Smooth muscle cell (in vitro differentiated cells): Measurements from ENCODE around the gene CYGB. TPM values are rescaled to one million over a fixed set of nuclear protein-coding genes. Genes with fewer than 3 reads are reported as not detected.
"Not testable (repeated sequence)": the region's sequence is repeated elsewhere in the genome, so short reads cannot be mapped to it uniquely, and the experiment has no call there.

ENCODE experiments used
- DNase-seq: peaks from one replicate; lab custom pipeline; 2025; ENCODE audit not compliant: unreplicated experiment; lab: John Stamatoyannopoulos, UW
- H2AFZ ChIP-seq: fragments of 200-600 bp; sonication (generic); 2 replicates; pipeline ENCODE4 v1.6.0; 2016; ENCODE audit warnings: antibody characterized with exemption, low read depth, mild to moderate bottlenecking
- H3F3A ChIP-seq: fragments of 200-600 bp; sonication (generic); 2 replicates; pipeline ENCODE4 v1.6.0; 2017; ENCODE audit warnings: antibody characterized with exemption, low read depth
- H3K27ac ChIP-seq: fragments of 200-600 bp; sonication (generic); 2 replicates; pipeline ENCODE4 v1.5.1; 2016; ENCODE audit warnings: low read depth, mild to moderate bottlenecking
- H3K27me3 ChIP-seq: fragments of 200-600 bp; sonication (generic); 2 replicates; pipeline ENCODE4 v1.6.1; 2016; ENCODE audit warnings: low read depth, mild to moderate bottlenecking
- H3K36me3 ChIP-seq: fragments of 200-600 bp; sonication (generic); 2 replicates; pipeline ENCODE4 v1.5.1; 2016; ENCODE audit warnings: low read depth
- H3K4me1 ChIP-seq: fragments of 200-600 bp; sonication (generic); 2 replicates; pipeline ENCODE4 v1.5.1; 2016; ENCODE audit warnings: low read depth
- H3K4me2 ChIP-seq: fragments of 200-600 bp; sonication (generic); 2 replicates; pipeline ENCODE4 v1.6.0; 2016; ENCODE audit warnings: mild to moderate bottlenecking
- H3K4me3 ChIP-seq: fragments of 200-600 bp; sonication (generic); 2 replicates; pipeline ENCODE4 v1.5.1; 2016; ENCODE audit warnings: mild to moderate bottlenecking
- H3K79me2 ChIP-seq: fragments of 200-600 bp; sonication (generic); 2 replicates; pipeline ENCODE4 v1.6.0; 2016; ENCODE audit warnings: low read depth, mild to moderate bottlenecking
- H3K9ac ChIP-seq: fragments of 200-600 bp; sonication (generic); 2 replicates; pipeline ENCODE4 v1.6.0; 2016; ENCODE audit warnings: low read depth
- H3K9me3 ChIP-seq: fragments of 200-600 bp; sonication (generic); replicated peaks from 2 replicates; pipeline ENCODE4 v1.5.1; 2016; ENCODE audit warnings: low read depth
- H4K20me1 ChIP-seq: fragments of 200-600 bp; sonication (generic); 2 replicates; pipeline ENCODE4 v1.6.0; 2016; ENCODE audit warnings: low read depth
- CTCF ChIP-seq: fragments of 200-600 bp; sonication (generic); IDR thresholded peaks from 2 replicates; pipeline ENCODE4 v1.5.1; 2017; ENCODE audit warnings: borderline replicate concordance, mild to moderate bottlenecking, antibody characterized with exemption; ENCODE audit not compliant: insufficient read depth, poor library complexity, severe bottlenecking
- WGBS: methylation state at CpG from one replicate; pipeline ENCODE4 v1.1.7; 2016; ENCODE audit warnings: low lambda C conversion rate; 5-methylcytosine and 5-hydroxymethylcytosine counted together
- polyA plus RNA-seq: library from polyadenylated mRNA; unstranded; fragments of >200 nt; fragmentation: Nextera tagmentation; extraction: Ambion mirVana; gene quantifications from 2 replicates; pipeline ENCODE4 v1.2.1, GENCODE V29; 2016
- total RNA-seq: library from RNA; depleted of rRNA; stranded (reverse); fragments of >200 nt; gene quantifications from 2 replicates; pipeline ENCODE4 v1.2.3, GENCODE V29; 2014

The CYGB gene
- total and polyA plus RNA-seq, 2 experiments from 2014 or later, result 13.9 to 22.2 TPM

DNA sequence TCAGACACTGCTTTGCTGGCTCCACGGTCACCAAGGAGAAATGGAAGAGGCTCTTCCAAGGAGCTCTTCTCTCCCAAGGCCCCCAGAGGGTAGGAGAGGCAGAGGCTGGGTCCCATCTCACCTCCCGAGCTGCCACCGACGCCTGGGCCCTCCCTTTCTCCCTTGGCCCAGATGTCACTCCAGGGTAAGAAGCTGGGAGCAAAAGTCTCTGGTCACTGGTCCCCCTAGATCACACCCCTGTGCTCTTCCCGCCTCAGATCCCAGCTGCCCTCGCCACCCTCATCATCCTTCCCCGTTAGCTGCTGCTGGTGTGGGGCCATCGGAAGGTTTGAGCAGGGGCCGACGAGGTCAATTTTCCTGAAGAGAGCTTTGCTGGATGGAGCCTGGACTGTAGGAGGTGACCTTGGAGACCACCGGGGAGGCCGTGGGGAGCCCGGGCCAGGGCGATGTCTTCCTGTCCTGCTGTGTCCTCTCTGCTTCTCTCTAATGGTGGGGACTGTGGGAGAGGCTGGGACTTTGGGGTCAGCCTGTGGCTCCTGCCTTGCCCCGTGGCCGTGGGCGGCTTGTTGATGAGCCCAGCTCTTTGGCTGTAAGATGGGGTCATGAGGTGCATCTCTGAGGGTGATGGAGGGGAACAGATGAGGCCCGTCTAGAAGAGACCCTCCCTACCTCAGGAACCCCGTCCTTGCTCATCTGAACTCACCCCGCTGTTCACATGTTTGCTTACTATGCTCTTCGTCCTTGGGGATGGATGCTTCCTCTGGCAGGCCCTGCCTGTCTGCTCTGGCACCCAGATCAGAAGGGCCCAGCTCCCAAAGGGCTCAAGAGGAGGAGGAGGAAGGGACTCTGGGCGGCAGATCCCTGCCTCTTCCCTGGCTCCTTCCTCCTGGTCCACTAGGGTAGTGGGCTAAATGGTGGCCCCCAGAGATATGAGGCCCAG lies 24.9 kb downstream of the CYGB start:
- Histone ChIP-seq H3K4me1 (no peaks in the 10 kb centered on the region), H3K79me2 (no peaks in the 10 kb centered on the region), H3F3A (no peaks in the 10 kb centered on the region), H3K9ac (no peak overlapping the region), H3K27me3 (peaks cover 1% of the 10 kb centered on the region), H3K4me3 (no peak overlapping the region), H4K20me1 (no peaks in the 10 kb centered on the region), H3K27ac (no peak overlapping the region), H3K4me2 (no peak overlapping the region), H3K36me3 (no peaks in the 10 kb centered on the region), H2AFZ (no peak overlapping the region), H3K9me3 (no peaks in the 10 kb centered on the region)
- 86% methylated on average over 22 of the region's 22 CpGs for WGBS
- no peak for TF ChIP-seq CTCF
- DNase-seq, result no peak

DNA sequence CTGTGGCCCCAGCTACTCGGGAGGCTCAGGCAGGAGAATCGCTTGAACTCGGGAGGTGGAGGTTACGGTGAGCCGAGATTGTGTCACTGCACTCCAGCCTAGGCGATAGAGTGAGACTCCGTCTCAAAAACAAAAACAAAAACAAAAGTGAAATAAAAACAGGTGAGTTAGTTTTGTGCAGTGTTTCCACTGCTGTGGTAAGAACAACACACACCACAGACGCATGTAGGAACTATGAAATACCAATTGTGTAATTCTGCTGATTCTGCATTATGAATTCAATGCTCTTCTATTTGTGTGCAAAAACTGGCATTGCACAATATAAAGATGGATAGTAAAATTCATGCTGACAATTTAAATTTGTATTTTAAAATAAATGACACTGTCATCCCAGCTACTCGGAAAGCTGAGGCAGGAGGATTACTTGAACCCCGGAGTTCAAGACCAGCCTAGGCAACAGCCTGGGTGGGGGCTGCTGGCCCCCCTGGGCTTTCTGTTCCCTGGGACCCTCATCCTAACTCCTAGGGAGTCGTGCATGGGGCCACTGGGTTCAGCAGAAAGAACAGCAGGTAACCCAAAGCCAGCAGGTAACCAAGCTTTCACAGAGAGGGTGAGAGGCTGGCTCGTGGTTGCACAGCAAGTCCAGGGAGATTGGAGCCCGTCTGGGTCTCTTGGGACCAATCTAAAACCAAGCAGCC lies 25.7 kb downstream of the CYGB start:
- H2AFZ ChIP-seq, result no peak overlapping the region
- no peaks in the 10 kb centered on the region for H3K79me2 ChIP-seq
- 93% methylated on average over 13 of the region's 13 CpGs for WGBS
- H3K27me3 ChIP-seq, result peaks cover 10% of the 10 kb centered on the region
- TF ChIP-seq CTCF, result no peak
- no peaks in the 10 kb centered on the region for H3K36me3 ChIP-seq
- DNase-seq, result no peak
- H3K9ac ChIP-seq, result no peak overlapping the region
- H3K4me1 ChIP-seq, result no peaks in the 10 kb centered on the region
- no peak overlapping the region for H3K4me3 ChIP-seq
- no peak overlapping the region for H3K4me2 ChIP-seq
- H3K9me3 ChIP-seq, result no peaks in the 10 kb centered on the region
- no peaks in the 10 kb centered on the region for H3F3A ChIP-seq
- no peaks in the 10 kb centered on the region for H4K20me1 ChIP-seq
- no peak overlapping the region for H3K27ac ChIP-seq

DNA sequence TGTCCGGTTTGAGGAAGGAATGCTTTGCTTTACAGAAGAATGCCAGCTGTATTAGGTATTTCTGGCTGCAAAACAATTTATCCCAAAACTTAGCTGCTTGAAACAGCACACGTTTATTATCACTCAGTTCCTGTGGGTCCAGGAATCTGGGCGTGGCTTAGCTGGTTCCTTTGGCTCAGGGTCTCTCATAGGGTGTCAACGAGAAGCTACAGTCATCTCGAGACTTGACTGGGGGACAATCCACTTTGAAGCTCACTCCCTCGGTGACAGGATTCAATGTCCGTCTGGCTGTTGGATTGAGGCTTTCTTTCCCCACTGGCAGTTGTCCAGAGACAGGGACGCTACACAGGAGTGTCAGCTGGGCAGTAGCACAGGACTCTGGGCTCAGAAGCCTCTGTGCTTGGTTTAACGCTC lies 26.7 kb downstream of the CYGB start:
- no peak overlapping the region for H3K4me2 ChIP-seq

GRCh38 chr17:76508472-76509063 lies 28.9 kb downstream of the CYGB start:
- H3K4me3 ChIP-seq, H3K4me1 ChIP-seq, H3K9me3 ChIP-seq, H3K36me3 ChIP-seq, H2AFZ ChIP-seq, H4K20me1 ChIP-seq, DNase-seq, H3K4me2 ChIP-seq, H3K27ac ChIP-seq, H3K9ac ChIP-seq, H3F3A ChIP-seq, H3K79me2 ChIP-seq: not testable (repeated sequence)
- H3K27me3 ChIP-seq, result peaks cover 11% of the 10 kb centered on the region
- 85% methylated on average over 14 of the region's 14 CpGs for WGBS

More for the DNA sequence above, 26.7 kb downstream of the CYGB start:
- Histone ChIP-seq H3K36me3 (no peaks in the 10 kb centered on the region), H3F3A (no peaks in the 10 kb centered on the region), H3K27ac (no peak overlapping the region), H3K9me3 (no peaks in the 10 kb centered on the region), H4K20me1 (no peaks in the 10 kb centered on the region), H3K4me1 (no peaks in the 10 kb centered on the region), H3K79me2 (no peaks in the 10 kb centered on the region), H3K27me3 (peaks cover 11% of the 10 kb centered on the region), H3K9ac (no peak overlapping the region), H3K4me3 (no peak overlapping the region), H2AFZ (no peak overlapping the region)
- no peak for DNase-seq
- 47% methylated on average over 9 of the region's 9 CpGs for WGBS
- TF ChIP-seq CTCF, result no peak
